Measurements from ENCODE around the gene ZNF350.
"Not testable (repeated sequence)": the region's sequence is repeated elsewhere in the genome, so short reads cannot be mapped to it uniquely, and the experiment has no call there.

The ZNF350 gene

DNA sequence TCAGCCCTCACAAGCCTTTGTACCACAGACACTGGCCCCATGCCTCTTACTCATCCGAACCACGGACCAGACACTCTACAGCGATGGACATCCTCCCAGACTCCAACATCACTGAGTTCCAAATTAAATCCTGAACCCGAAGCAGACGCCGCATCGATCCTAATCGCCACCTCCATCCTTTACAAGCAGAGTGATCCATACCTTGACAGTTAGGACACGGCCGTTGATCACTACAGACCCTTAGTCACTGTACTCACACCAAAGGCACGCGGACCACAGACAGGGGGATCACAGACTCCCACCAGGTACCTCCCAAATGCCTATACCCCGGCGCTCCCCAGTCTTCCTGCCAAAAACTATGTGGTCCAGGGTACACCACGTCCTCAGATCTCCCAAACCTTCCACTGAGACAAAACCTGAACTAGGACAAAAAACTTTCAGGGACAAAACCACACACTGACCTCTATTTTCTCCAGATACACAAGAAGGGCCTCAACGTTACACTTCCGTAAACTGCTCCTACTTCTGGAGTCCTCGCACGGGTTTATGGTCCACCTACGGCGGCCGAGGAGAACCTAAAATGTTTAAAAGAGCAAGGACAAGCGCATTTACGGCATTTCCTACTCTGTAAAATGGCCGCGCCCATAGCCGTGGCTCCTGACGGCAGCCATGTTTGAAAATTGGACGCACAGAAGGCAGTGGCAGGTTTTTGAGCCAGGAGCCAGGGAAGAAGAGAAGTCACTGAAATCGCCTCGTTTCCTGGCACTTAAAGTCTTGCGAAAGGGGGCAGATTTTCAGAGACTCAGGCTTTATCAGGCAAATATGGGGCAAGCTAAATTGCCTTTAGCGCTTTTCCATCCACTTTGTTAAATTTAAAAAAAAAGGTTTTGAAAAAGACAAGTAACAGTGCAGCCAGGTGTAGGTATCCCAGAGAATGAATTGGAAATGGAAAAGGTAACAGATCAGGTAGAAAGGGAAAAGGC is at the start of gene ZNF350:
TSS of gene ZNF350 (minus strand) at position 532 of the 983 bp plus-strand sequence. CDS start 12,480 bp downstream, outside the sequence.
- peak; percentile 93 to 97 for DNase-seq

GRCh38 chr19:52034051-52034728 is 47.5 kb upstream of the ZNF350 start:
- no peak for DNase-seq

GRCh38 chr19:52028780-52029123 is 42.1 kb upstream of the ZNF350 start:
- DNase-seq = peak in 1 of 2 experiments; percentile 79

DNA sequence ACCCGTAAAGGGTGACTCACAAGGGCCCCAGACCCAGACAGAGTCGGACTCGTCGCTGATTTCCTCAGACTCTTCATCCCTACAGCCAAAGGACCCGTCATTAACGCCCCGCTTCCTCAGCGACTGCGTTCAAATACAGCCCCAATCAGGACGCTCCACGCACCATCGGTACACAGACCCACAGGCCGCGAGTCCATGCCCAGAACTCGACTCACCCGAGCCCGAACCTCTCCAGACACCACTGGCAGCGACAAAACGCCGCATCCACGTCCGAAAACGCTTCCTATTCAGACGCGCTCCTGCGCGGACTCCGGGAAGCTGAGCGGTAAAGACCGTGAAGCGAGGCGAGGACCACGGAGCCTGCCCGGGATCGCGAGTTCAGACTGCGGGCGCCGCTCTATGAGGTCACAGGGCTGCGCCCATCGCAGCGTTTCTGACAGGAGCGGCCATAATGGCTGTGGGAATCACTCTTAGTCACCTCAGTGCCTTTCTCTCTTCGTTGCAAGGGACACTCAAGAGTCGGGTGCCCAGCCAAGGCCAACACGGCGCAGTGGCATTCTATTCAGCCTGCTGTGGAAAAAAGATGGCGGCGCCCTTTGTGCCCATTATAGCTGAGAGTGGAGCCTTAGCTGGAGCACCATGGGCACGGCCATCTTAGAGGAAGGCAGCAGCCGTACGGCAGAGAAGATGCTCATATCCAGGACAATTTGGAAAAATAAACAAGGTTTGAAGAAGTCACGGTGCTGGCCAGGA is 41.6 kb upstream of the ZNF350 start, which contains the start of gene ZNF614:
TSS of gene ZNF614 (minus strand) at position 353 of the 753 bp plus-strand sequence. CDS start 2,634 bp downstream, outside the sequence.
- DNase-seq = peak; percentile 93 to 96

GRCh38 chr19:52026255-52026990 is 39.8 kb upstream of the ZNF350 start:
- DNase-seq = not testable (repeated sequence)

GRCh38 chr19:52024478-52024877 is 37.8 kb upstream of the ZNF350 start:
- not testable (repeated sequence) for DNase-seq

DNA sequence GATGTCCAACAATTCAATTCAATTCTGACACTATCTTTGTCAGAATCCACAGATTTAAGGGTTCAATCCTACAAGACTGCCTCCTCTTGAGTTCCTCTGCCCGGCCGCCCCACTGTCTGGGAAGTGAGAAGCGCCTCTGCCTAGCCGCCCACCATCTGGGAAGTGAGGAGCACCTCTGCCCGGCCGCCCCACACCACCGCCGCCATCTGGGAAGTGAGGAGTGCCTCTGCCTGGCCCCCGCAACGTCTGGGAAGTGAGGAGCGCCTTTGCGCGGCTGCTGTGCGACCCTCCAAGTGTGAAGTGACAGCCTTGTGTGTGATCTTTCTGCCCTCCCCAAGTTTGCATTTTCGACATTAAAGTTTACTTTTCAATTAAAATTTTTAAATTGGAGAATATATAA is 35.6 kb upstream of the ZNF350 start:
- DNase-seq = no peak

DNA sequence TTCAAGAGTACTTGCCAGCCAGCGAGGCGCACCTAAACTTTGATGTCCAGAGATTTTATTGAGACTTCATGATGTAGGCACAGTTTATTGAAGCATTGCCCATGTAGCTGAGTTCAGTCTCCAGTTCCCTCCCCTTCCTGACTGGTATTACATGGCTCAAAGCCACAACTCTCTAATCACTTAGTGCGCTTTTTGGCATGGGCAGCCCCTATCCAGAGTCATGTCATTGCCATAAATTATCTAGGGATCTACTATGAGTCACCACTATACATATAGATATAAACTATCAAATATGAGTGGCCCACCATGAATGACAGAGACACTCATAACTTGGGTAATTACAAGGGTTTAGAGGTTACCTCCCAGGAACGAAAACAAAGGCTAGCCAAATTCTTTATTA is 33.9 kb upstream of the ZNF350 start:
- no peak for DNase-seq

GRCh38 chr19:52010674-52011073 is 24.0 kb upstream of the ZNF350 start:
- no peak for DNase-seq

GRCh38 chr19:52007806-52008557 is 21.3 kb upstream of the ZNF350 start, which contains the start of gene ZNF615:
ZNF615 (minus strand) TSS chr19:52008211; CDS start chr19:52003711, 4,500 bp downstream.
- peak; percentile 85 to 96 for DNase-seq

DNA sequence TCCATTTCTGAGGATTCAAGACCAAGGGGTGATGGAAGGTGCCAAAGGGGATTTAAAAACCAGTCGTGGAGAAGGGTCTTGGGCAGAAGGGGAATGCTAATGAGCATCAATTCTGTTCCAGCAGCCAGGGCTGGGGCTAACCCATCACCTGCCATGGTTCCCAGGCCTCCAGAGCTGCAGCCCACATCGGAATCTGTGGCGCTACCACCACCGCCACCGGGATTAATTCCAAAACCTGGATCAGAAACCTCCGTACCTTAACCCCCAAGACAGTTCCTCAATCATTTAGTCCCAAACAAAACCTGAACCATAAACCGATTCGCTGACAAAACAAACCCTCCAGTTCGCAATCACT is 20.8 kb upstream of the ZNF350 start:
- peak; percentile 14 to 64 for DNase-seq

- no peak for DNase-seq
These were observed 7.5 kb upstream of the ZNF350 start for GRCh38 chr19:51994048-51994644.

DNA sequence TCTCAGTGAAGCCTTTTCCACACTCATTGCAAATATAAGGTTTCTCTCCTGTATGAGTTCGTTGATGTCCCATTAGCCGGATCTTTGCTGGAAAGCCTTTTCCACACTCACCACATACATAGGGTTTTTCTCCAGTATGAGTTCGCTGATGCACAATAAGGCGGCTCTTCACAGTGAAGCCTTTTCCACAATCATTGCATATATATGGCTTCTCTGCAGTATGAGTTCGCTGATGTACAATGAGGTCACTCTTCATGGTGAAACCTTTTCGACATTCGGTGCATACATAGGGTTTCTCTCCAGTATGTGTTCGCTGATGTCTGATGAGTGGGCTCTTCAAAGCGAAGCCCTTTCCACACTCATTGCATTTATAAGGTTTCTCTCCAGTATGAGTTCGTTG is 6.8 kb upstream of the ZNF350 start:
- DNase-seq = no peak

DNA sequence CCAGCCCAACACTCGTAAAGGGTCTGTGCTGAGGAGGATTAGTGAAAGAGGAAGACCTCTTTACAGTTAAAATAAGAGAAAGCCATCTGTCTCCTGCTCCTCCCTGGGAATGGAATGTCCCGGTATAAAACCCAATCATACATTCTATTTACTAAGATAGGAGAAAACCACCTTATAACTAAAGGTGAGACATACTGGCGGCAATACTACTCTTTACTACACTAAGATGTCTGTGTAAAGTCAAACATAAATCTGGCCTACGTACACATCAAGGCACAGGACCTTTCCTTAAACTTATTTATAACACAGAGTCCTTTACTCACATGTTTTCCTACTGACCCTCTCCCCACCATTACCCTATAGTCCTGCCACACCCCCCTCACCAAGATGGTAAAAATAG is 3.3 kb downstream of the ZNF350 start:
- no peak for DNase-seq

- not testable (repeated sequence) for DNase-seq
These were observed 5.7 kb downstream of the ZNF350 start for GRCh38 chr19:51980926-51981325.

GRCh38 chr19:51980116-51980736 is 6.4 kb downstream of the ZNF350 start:
- peak; percentile 15 to 22 for DNase-seq

DNA sequence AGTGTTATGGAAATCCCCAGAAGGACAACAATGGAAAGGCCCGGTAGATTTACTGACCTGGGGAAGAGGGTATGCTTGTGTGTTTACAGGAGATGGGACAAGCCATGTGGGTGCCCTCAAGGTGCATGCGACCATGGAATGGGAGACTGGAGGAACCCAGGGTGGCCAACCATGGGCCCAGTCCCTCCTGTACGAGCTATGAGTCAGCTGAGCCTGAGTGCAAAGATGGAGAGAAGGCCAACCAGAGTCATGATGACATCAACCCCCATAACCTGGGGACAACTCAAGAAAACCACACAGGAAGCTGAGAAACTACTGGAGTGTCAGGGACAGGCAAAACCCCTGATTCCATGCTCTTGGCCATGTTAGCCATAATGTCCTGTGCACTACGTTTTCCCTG is 7.8 kb downstream of the ZNF350 start:
- no peak for DNase-seq

DNA sequence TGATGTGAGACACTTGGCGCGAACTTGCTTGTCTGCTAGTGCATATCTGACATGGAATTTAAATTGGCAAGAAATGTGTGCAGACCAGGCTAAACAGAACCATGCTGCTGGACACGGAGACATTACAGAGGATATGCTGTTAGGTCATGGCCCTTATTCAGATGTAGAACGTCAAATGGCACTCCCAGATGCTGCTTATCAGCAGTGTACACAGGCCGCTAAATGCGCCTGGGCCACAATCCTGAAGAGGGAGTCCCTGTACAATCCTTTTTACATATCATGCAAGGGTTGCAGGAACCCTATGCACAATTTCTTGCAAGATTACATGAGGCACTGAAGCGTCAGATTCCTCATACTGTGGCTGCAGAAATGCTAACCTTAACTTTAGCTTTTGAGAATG is 9.3 kb downstream of the ZNF350 start:
- DNase-seq = no peak

GRCh38 chr19:51976852-51977251 is 9.8 kb downstream of the ZNF350 start:
- no peak for DNase-seq

DNA sequence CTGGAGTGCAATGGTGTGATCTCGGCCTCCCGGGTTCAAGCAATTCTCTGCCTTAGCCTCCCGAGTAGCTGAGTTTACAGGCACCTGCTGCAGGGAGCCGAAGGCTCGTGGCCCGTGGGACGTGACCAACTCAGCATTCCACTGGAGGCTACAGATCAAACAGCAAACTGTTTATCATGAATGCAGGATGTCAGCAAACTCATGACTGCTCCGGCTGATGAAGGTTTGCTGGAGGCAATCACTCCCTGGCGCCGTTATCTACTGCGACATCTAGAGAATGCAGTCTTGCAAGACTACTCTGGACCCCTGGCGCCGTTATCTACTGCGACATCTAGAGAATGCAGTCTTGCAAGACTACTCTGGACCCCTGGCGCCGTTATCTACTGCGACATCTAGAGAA is 10.9 kb downstream of the ZNF350 start:
- not testable (repeated sequence) for DNase-seq

- no peak for DNase-seq
These were observed 15.0 kb downstream of the ZNF350 start for GRCh38 chr19:51971624-51972023.

All from NCI-H526 (cell line).